Mesodermal cell (in vitro differentiated cells): ENCODE results near the gene ARHGAP6.

Source experiments
- H3K27ac ChIP-seq: 2 replicates; pipeline ENCODE4 v1.7.0; 2013; ENCODE audit warnings: mild to moderate bottlenecking, low read depth, low read length, moderate library complexity; ENCODE audit not compliant: severe bottlenecking
- H3K36me3 ChIP-seq: 2 replicates; pipeline ENCODE4 v1.7.1; 2013; ENCODE audit warnings: mild to moderate bottlenecking, low read length, moderate library complexity; ENCODE audit not compliant: control insufficient read depth, insufficient read depth
- H3K4me1 ChIP-seq: one replicate; pipeline ENCODE4 v1.7.1; 2013; ENCODE audit warnings: mild to moderate bottlenecking, low read length; ENCODE audit not compliant: insufficient read depth, control insufficient read depth, poor library complexity, severe bottlenecking
- H3K4me3 ChIP-seq: 2 replicates; pipeline ENCODE4 v1.7.0; 2013; ENCODE audit warnings: low read length, control low read depth, mild to moderate bottlenecking; ENCODE audit not compliant: insufficient read depth, poor library complexity, severe bottlenecking; ENCODE audit errors: extremely low read depth
- H3K9me3 ChIP-seq: 2 replicates; pipeline ENCODE4 v1.7.1; 2013; ENCODE audit warnings: mild to moderate bottlenecking, low read length, moderate library complexity; ENCODE audit not compliant: control insufficient read depth
- WGBS, 2 experiments: methylation state at CpG; one replicate each; pipeline ENCODE4 v1.1.5; 2013; ENCODE audit warnings: missing lambda C conversion rate in 2 of 2; ENCODE audit not compliant: insufficient coverage in 2 of 2; 5-methylcytosine and 5-hydroxymethylcytosine counted together

ARHGAP6 gene

DNA sequence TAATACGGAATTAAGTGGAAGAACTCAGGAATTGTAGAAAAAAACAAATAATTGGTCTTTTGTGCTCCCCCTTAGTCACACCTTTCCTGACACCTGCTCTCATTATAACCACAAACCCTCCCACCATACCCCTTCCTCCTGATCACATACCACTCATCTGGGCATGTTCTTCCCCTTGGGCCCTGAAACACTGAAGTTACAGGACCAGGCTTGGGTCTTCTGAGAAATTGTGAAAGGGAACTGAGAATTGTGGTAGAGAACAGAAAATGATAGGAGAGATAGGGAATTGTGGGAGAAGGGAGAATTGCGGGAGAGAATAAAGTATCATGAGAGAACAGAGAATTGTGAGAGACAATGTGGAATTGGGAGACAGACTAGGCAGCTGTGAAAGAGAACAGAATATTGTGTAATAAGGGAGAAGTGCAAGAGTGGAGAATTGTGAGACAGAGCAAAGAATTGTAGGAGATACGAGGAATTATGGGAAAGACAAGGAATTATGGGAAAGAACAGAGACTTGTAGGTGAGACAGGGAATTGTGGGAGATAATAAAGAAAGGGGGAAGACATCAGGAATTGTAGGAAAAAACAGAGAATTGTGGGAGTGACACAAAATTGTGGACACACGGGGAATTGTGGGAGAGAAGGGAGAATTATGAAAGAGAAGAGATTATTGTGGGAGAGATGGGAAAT lies 557.3 kb downstream of the ARHGAP6 start:
- WGBS, 2 experiments: 85 to 100% methylated on average over 2 to 3 of the region's 4 CpGs

DNA sequence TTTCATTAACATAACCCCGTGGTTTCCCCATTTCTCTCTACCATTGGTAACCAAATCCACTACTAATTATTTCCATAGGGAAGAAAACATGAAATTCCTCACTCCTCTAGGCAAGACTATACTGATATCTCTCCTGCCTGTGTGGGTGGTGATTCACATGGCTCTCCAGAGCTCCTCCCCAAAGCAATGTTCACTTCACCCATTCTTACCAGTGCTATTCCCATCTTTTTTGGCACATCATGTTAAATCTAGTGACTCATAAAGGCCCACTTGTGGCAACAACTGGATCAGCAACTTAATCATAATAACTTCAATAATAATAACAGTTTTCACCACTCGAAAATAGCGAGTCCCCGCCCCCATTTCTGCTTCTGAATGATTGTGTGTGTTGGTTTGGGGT lies 560.6 kb downstream of the ARHGAP6 start:
- peaks cover 9% of the 10 kb centered on the region for H3K4me1 ChIP-seq
- H3K4me3 ChIP-seq: no peak overlapping the region
- H3K27ac ChIP-seq: no peak overlapping the region
- peaks cover 2% of the 10 kb centered on the region for H3K36me3 ChIP-seq
- no CpG with 5 or more reads among the region's 4 CpGs for WGBS, 2 experiments
- H3K9me3 ChIP-seq: no peaks in the 10 kb centered on the region

More for the DNA sequence above, 557.3 kb downstream of the ARHGAP6 start:
- Histone ChIP-seq H3K4me1 (no peaks in the 10 kb centered on the region), H3K36me3 (peaks cover 9% of the 10 kb centered on the region), H3K9me3 (no peaks in the 10 kb centered on the region), H3K4me3 (no peak overlapping the region), H3K27ac (no peak overlapping the region)

DNA sequence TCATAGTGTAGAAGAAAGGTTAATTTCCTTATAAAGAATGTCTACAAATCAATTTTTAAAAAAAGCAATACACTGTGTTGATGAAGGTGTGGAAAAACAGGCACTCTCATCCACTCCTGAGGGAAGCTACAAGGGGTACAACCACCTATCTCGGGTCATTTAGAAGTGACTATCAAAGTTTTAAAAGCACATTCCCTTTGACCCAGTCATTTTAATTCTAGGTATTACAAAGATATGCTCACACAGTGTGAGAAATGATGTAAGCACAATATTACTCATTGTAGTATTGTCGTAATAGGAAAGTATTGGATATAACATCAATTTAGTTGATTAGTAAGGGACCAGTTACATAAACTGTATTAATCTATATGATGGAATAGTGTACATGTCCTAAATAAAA lies 562.0 kb downstream of the ARHGAP6 start:
- H3K36me3 ChIP-seq: peaks cover 2% of the 10 kb centered on the region
- peaks cover 9% of the 10 kb centered on the region for H3K4me1 ChIP-seq
- no peak overlapping the region for H3K27ac ChIP-seq
- WGBS, 2 experiments: no CpG with 5 or more reads among the region's 2 CpGs
- no peaks in the 10 kb centered on the region for H3K9me3 ChIP-seq
- H3K4me3 ChIP-seq: no peak overlapping the region

DNA sequence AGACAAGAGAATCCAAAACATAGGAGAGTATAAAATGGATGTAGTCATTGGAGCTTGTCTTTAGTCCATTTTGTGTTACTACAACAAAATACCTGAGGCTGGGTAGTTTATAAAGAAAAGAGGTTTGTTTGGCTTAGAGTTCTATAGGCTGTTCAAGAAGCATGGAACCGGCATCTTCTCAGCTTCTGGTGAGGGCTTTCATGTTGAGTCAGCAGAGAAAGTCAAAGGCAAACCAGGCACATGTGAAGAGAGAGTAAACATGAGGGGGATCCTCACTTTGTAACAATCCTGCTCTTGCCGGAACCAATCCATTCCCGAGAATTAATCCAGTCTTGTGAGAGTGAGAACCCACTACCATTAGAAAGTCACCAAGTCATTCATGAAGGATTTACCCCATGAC lies 562.7 kb downstream of the ARHGAP6 start:
- H3K9me3 ChIP-seq: no peaks in the 10 kb centered on the region
- H3K4me3 ChIP-seq: no peak overlapping the region
- peaks cover 9% of the 10 kb centered on the region for H3K4me1 ChIP-seq
- no peak overlapping the region for H3K27ac ChIP-seq
- WGBS, 2 experiments: 80 to 100% methylated on average over 1 to 2 of the region's 3 CpGs
- H3K36me3 ChIP-seq: peaks cover 2% of the 10 kb centered on the region

DNA sequence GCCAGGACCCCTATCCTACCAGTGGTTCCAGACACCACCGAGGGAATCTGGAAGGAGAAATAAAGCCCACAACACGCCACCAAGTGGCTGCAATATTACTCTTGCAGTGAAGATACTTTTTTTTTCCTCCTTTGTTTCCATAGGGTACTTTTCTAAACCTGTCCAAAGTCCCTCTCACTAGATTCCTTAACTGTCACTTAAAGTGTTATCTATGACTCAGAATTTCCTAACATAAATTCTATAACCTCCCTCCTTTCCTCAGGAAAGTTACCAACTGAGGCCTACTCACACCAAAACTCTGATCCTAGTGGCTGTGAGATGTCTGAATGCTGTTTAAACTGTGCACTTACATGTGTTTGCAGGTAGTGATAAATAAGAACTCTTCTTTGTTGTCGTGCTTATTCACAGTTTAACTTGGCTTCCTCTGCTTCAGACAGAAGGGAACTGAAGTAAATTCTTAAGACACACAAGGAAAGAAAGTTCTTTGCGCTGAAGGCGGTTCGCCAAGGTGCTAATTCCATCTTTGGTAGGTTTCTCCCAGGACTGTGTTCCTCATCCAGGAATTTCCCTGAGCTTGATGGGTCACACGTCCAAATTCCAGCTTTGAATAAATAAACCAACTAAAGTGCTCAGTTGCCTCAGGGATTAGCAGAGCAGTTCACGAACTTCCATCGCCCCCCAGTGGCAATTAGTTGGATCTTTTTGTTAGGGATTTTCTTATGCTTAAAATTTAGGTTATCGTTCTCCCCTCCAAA lies 565.3 kb downstream of the ARHGAP6 start:
- WGBS, 2 experiments: 83% methylated on average over 1 of the region's 10 CpGs; no CpG with 5 or more reads in 1 of the 2 experiments
- no peak overlapping the region for H3K4me3 ChIP-seq
- H3K9me3 ChIP-seq: no peaks in the 10 kb centered on the region
- peak overlapping the region; percentile 82 for H3K27ac ChIP-seq
- peaks cover 9% of the 10 kb centered on the region for H3K4me1 ChIP-seq
- no peaks in the 10 kb centered on the region for H3K36me3 ChIP-seq

DNA sequence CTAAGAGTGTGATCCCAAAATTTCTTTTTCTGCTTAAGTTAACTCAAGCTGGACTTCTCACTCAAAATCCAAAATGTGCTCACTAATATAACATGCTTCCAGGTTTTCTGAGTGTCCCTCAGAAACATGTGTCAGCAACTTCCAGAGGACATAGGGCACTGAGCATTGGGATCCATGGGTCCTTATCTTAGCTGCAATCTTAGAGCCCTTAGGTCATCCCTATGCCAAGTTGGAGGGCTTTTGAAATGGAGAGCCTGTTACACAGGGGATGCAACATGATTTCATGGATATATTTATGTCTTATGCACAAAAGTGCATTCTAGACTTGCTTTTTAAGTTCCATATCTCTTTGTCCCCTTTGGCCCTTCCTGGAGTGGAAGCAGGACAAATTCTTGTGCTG lies 566.3 kb downstream of the ARHGAP6 start:
- Histone ChIP-seq H3K27ac (no peak overlapping the region), H3K36me3 (no peaks in the 10 kb centered on the region), H3K4me3 (no peak overlapping the region), H3K4me1 (peaks cover 9% of the 10 kb centered on the region), H3K9me3 (no peaks in the 10 kb centered on the region)

DNA sequence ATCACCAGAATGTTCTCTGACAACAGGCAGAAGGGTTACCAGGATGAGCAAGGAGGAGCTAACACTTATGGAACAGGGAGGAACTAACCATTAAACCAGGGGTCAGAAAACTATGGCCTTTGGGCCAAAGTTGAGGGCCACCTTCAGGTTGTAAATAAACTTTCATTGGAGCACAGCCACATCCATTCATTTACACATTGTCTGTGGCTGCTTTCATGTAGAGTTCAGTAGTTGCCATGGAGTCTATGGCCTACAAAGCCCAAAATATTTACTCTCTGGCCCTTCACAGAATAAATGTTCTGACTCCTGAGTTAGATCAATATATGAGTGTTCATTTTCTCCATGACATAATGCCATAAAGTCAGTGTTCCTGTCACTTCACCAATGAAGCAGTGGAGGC lies 567.8 kb downstream of the ARHGAP6 start:
- no peak overlapping the region for H3K27ac ChIP-seq
- no peaks in the 10 kb centered on the region for H3K9me3 ChIP-seq
- no peaks in the 10 kb centered on the region for H3K36me3 ChIP-seq
- no peak overlapping the region for H3K4me3 ChIP-seq
- H3K4me1 ChIP-seq: peaks cover 9% of the 10 kb centered on the region

DNA sequence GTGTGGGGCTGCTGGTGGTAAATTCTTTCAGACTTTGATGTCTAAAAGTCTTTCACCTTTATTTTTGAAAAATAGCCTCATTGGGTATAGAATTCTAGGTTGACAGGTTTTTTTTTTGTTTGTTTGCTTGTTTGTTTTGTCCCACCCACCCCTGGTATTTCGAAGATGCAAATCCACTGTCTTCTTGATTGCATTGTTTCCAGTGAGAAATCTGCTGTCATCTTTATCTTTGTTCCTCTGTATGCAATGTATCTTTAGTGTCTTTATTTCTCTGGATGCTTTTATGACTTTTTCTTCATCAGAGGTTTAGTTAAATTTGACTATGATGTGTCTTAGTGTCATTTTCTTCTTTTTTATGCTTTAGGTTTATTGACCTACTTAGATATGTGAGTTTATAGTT lies 575.9 kb downstream of the ARHGAP6 start:
- no peak overlapping the region for H3K4me3 ChIP-seq
- H3K36me3 ChIP-seq: no peaks in the 10 kb centered on the region
- no CpG with 5 or more reads among the region's 1 CpG for WGBS, 2 experiments
- no peak overlapping the region for H3K27ac ChIP-seq
- no peaks in the 10 kb centered on the region for H3K4me1 ChIP-seq
- H3K9me3 ChIP-seq: no peaks in the 10 kb centered on the region
